HEK293 (cell line): ENCODE data around the gene RGS7.

Source experiments
- CTCF ChIA-PET: fragments of 350-600 bp; formaldehyde crosslinking; extraction: SDS; loops from one replicate; lab custom pipeline; 2021; ENCODE audit warnings: antibody characterized with exemption; lab: Yijun Ruan, JAX
- POLR2A ChIA-PET: fragments of 300-600 bp; formaldehyde crosslinking; extraction: SDS; loops from one replicate; lab custom pipeline; 2020; ENCODE audit warnings: antibody characterized with exemption, inconsistent platforms; lab: Yijun Ruan, JAX
- H3K27ac ChIP-seq: fragments of 200-500 bp; sonication (Bioruptor generic); 2 replicates; pipeline ENCODE4 v1.5.1; 2014; ENCODE audit warnings: low read depth, low read length, control low read depth, inconsistent platforms; ENCODE audit errors: extremely low read depth
- H3K36me3 ChIP-seq, 2 experiments: fragments of 200-500 bp in 1 of 2; sonication (Bioruptor generic) in 1 of 2; 1 replicate in 1 of 2; 2 replicates in 1 of 2; pipeline ENCODE4 v1.5.1; 2014 to 2017; ENCODE audit warnings: inconsistent platforms in 2 of 2, low read length in 2 of 2; ENCODE audit not compliant: control insufficient read depth in 2 of 2, insufficient read depth in 1 of 2
- H3K4me1 ChIP-seq: fragments of 200-500 bp; sonication (Bioruptor generic); 2 replicates; pipeline ENCODE4 v1.5.1; 2014; ENCODE audit warnings: mild to moderate bottlenecking, low read length, inconsistent platforms; ENCODE audit not compliant: control insufficient read depth, insufficient read depth
- H3K4me3 ChIP-seq: 2 replicates; pipeline ENCODE4 v1.5.1; 2011; ENCODE audit warnings: low read depth, mild to moderate bottlenecking, control low read depth, low read length, moderate library complexity
- H3K9me3 ChIP-seq: fragments of 200-500 bp; sonication (Bioruptor generic); 2 replicates; pipeline ENCODE4 v1.5.1; 2014; ENCODE audit warnings: low read depth, low read length, inconsistent platforms; ENCODE audit not compliant: control insufficient read depth, insufficient read depth
- MYNN ChIP-seq: fragments of 450-650 bp; formaldehyde crosslinking; IDR thresholded peaks from 2 replicates; pipeline ENCODE4 v1.5.1; 2016; ENCODE audit warnings: missing biosample characterization, missing genetic modification characterization, borderline replicate concordance
- PRDM1 ChIP-seq: fragments of 450-650 bp; formaldehyde crosslinking; IDR thresholded peaks from 2 replicates; pipeline ENCODE4; 2016; ENCODE audit warnings: missing biosample characterization, missing genetic modification characterization
- PRDM6 ChIP-seq: fragments of 450-650 bp; formaldehyde crosslinking; IDR thresholded peaks from 2 replicates; pipeline ENCODE4 v1.5.1; 2017; ENCODE audit warnings: missing biosample characterization, missing genetic modification characterization
- SCRT1 ChIP-seq: fragments of 450-650 bp; formaldehyde crosslinking; IDR thresholded peaks from 2 replicates; pipeline ENCODE4 v1.5.1; 2016; ENCODE audit warnings: missing biosample characterization, missing genetic modification characterization, borderline replicate concordance
- SCRT2 ChIP-seq: fragments of 450-650 bp; formaldehyde crosslinking; IDR thresholded peaks from 2 replicates; pipeline ENCODE4 v1.5.1; 2016; ENCODE audit warnings: missing biosample characterization, missing genetic modification characterization
- TSHZ1 ChIP-seq: fragments of 450-650 bp; formaldehyde crosslinking; IDR thresholded peaks from 2 replicates; pipeline ENCODE4 v1.5.1; 2016; ENCODE audit warnings: missing biosample characterization, missing genetic modification characterization, borderline replicate concordance
- ZBTB8A ChIP-seq: fragments of 450-650 bp; formaldehyde crosslinking; IDR thresholded peaks from 2 replicates; pipeline ENCODE4 v1.5.1; 2016; ENCODE audit warnings: missing biosample characterization, missing genetic modification characterization
- ZNF169 ChIP-seq: fragments of 450-650 bp; formaldehyde crosslinking; IDR thresholded peaks from 2 replicates; pipeline ENCODE4 v1.5.1; 2016; ENCODE audit warnings: missing biosample characterization, missing genetic modification characterization
- ZNF248 ChIP-seq: fragments of 450-650 bp; formaldehyde crosslinking; IDR thresholded peaks from 2 replicates; pipeline ENCODE4 v1.5.1; 2017; ENCODE audit warnings: missing biosample characterization, missing genetic modification characterization
- ZNF549 ChIP-seq: fragments of 450-650 bp; IDR thresholded peaks from 2 replicates; pipeline ENCODE4 v1.5.1; 2018; ENCODE audit warnings: missing biosample characterization, missing genetic modification characterization, mild to moderate bottlenecking, inconsistent platforms, moderate library complexity
- ZNF560 ChIP-seq: fragments of 450-650 bp; formaldehyde crosslinking; IDR thresholded peaks from 2 replicates; pipeline ENCODE4 v1.5.1; 2017; ENCODE audit warnings: missing biosample characterization, missing genetic modification characterization, borderline replicate concordance
- ZNF561 ChIP-seq: fragments of 450-650 bp; IDR thresholded peaks from 2 replicates; pipeline ENCODE4 v1.5.1; 2018; ENCODE audit warnings: missing biosample characterization, missing genetic modification characterization, borderline replicate concordance
- ZNF585B ChIP-seq: fragments of 450-650 bp; formaldehyde crosslinking; IDR thresholded peaks from 2 replicates; pipeline ENCODE4 v1.5.1; 2016; ENCODE audit warnings: missing biosample characterization, missing genetic modification characterization
- ZNF596 ChIP-seq: fragments of 450-650 bp; IDR thresholded peaks from 2 replicates; pipeline ENCODE4 v1.5.0; 2018; ENCODE audit warnings: missing biosample characterization, mild to moderate bottlenecking, missing genetic modification characterization, moderate library complexity
- ZSCAN16 ChIP-seq: fragments of 450-650 bp; formaldehyde crosslinking; IDR thresholded peaks from 2 replicates; pipeline ENCODE4 v1.5.1; 2016; ENCODE audit warnings: missing biosample characterization, missing genetic modification characterization
- TF ChIP-seq, protein P1 (sequence below): fragments of 450-650 bp; formaldehyde crosslinking; IDR thresholded peaks from 2 replicates; pipeline ENCODE4 v1.5.1; 2017; ENCODE audit warnings: missing biosample characterization, missing genetic modification characterization
- TF ChIP-seq, protein P2 (sequence below): fragments of 450-650 bp; formaldehyde crosslinking; IDR thresholded peaks from 2 replicates; pipeline ENCODE4 v1.5.1; 2016; ENCODE audit warnings: missing biosample characterization, missing genetic modification characterization

Gene RGS7

DNA sequence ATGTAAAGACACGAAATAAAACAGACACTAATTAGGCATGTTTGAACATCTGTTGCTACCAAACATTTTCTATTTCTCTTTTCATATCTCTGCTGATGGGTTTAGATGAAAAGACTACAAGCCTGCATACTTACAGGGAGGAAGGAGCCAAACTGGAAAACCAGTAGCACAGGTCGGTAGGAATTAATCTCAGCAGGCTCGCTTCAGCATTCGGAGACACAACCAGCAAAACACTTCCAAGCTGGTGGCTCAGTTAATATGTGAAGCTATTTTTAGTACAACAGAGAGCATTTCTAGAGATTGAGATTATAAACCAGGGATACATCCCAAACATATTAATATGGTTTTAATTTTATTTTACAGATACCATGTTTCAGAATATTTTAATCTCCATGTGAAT is 444.2 kb downstream of the RGS7 start:
- H3K4me1 ChIP-seq, result no peaks in the 10 kb centered on the region
- TF ChIP-seq ZNF248 (tag by site-specific recombination) (no peak), ZNF596 (no peak), ZBTB8A (no peak), ZSCAN16 (tag by site-specific recombination) (no peak), MYNN (tag by site-specific recombination) (no peak), TSHZ1 (tag by site-specific recombination) (no peak)
- TF ChIP-seq, protein P1, sequence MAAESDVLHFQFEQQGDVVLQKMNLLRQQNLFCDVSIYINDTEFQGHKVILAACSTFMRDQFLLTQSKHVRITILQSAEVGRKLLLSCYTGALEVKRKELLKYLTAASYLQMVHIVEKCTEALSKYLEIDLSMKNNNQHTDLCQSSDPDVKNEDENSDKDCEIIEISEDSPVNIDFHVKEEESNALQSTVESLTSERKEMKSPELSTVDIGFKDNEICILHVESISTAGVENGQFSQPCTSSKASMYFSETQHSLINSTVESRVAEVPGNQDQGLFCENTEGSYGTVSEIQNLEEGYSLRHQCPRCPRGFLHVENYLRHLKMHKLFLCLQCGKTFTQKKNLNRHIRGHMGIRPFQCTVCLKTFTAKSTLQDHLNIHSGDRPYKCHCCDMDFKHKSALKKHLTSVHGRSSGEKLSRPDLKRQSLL (tag by site-specific recombination), result no peak
- CTCF ChIA-PET, result interaction anchor here (0.6 kb wide), 1 partner anchor 74 kb away, joined by 3 read pairs; no protein-coding TSS in a partner anchor
- POLR2A ChIA-PET, result no interaction called here
- H3K36me3 ChIP-seq, result no peaks in the 10 kb centered on the region
- no peak overlapping the region for H3K27ac ChIP-seq
- no peak overlapping the region for H3K4me3 ChIP-seq
- no peaks in the 10 kb centered on the region for H3K9me3 ChIP-seq

DNA sequence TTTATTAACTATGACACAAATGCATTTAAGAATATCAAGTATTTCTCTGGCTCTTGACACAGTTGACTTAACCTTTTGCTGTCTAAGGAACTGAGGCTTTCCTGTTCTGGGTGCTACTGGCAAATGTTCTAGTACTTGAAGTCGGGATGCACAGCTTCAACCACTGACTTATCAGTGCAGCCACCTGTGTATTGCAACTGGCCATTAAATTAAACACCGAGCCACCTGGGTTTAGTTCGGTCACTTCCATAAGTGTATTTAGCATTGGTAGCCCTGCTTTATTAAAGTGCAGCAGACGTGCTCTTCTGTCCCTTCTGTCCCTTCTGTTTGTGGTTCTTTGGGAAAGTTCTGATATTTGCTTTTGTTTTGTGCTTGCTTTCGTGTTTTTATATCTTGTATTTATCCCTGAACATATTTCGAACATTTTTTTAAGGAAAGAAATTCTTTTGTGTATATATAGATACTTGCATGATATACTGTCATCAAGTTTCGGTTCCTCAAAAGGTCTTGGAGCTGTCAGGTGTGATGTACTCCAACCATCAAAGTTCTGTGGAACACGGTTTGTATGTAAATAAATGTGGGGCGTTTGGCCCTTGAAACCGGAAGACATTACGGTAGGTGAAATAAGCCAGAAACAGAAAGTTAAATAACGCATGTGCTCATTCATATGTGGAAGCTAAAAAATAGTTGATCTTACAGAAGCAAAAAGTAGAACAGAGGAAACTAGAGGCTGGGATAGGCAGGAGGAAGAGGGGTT is 447.1 kb downstream of the RGS7 start:
- H3K4me3 ChIP-seq, result no peak overlapping the region
- H3K36me3 ChIP-seq, result no peaks in the 10 kb centered on the region
- H3K27ac ChIP-seq, result no peak overlapping the region
- H3K9me3 ChIP-seq, result no peaks in the 10 kb centered on the region
- ChIA-PET POLR2A (no interaction called here), CTCF (interaction anchor here (0.7 to 2.5 kb wide), 4 partner anchors 9 to 1543 kb away, joined by 3 to 9 read pairs (median 5); no protein-coding TSS in a partner anchor)
- no peak for TF ChIP-seq ZNF585B (tag by site-specific recombination)
- H3K4me1 ChIP-seq, result no peaks in the 10 kb centered on the region

DNA sequence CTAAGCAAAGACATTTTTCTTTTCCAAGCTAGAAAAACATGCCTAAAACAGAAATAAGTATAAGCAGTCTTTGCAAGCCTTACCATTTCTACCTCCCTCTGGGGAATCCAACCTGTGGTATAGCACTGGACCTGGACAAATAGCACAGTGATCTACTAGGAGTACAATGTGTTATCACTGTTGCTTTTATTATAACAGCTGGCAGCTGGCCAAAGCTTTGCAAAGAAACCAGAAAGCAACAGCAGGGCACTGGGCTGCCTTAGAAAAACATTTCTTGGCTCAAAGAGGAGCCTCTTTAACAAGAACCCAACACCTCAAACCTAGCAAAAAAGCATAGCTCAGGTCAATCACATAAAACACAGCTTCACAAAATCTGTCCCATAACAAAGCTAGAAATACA is 450.5 kb downstream of the RGS7 start:
- H3K4me3 ChIP-seq, result no peak overlapping the region
- no peaks in the 10 kb centered on the region for H3K4me1 ChIP-seq
- no peaks in the 10 kb centered on the region for H3K36me3 ChIP-seq
- ChIA-PET CTCF (interaction anchor here (0.6 to 1.1 kb wide), 2 partner anchors 19 to 300 kb away, joined by 6 read pairs; no protein-coding TSS in a partner anchor), POLR2A (no interaction called here)
- H3K9me3 ChIP-seq, result no peaks in the 10 kb centered on the region
- TF ChIP-seq ZNF560 (tag by site-specific recombination) (no peak), SCRT2 (tag by site-specific recombination) (peak; percentile 57; the same call in 1 of the 2 replicates), PRDM1 (no peak), ZNF561 (0 out of 2 replicates have a peak, but pooled peaks have one; percentile 43), ZNF169 (tag by site-specific recombination) (no peak), PRDM6 (tag by site-specific recombination) (0 out of 2 replicates have a peak, but pooled peaks have one; percentile 39), SCRT1 (peak; percentile 49; the same call in 1 of the 2 replicates), ZNF549 (tag by site-specific recombination) (peak; percentile 42; the same call in 1 of the 2 replicates)
- TF ChIP-seq, protein P2, sequence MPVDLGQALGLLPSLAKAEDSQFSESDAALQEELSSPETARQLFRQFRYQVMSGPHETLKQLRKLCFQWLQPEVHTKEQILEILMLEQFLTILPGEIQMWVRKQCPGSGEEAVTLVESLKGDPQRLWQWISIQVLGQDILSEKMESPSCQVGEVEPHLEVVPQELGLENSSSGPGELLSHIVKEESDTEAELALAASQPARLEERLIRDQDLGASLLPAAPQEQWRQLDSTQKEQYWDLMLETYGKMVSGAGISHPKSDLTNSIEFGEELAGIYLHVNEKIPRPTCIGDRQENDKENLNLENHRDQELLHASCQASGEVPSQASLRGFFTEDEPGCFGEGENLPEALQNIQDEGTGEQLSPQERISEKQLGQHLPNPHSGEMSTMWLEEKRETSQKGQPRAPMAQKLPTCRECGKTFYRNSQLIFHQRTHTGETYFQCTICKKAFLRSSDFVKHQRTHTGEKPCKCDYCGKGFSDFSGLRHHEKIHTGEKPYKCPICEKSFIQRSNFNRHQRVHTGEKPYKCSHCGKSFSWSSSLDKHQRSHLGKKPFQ (tag by site-specific recombination), result no peak
- no peak overlapping the region for H3K27ac ChIP-seq
